CD4-positive, alpha-beta T cell (primary cell): ENCODE results near the gene ACADVL. TPM values are rescaled to one million over a fixed set of nuclear protein-coding genes. Genes with fewer than 3 reads are reported as not detected.

Experiments
- ATAC-seq: fragments of 200-7000 bp; cut with Tn5 transposase; one replicate; pipeline ENCODE4 v1.10.0; 2022; ENCODE audit warnings: mild to moderate bottlenecking; ENCODE audit not compliant: poor library complexity
- CTCF ChIA-PET: fragments of 350-600 bp; sonication (Branson Sonifier 250); formaldehyde crosslinking; loops from one replicate; lab custom pipeline; 2021; ENCODE audit warnings: antibody characterized with exemption, inconsistent platforms; lab: Charles Lee
- POLR2A ChIA-PET: fragments of 350-600 bp; sonication (Branson Sonifier 250); formaldehyde crosslinking; loops from one replicate; lab custom pipeline; 2021; ENCODE audit warnings: antibody characterized with exemption, inconsistent platforms; lab: Charles Lee
- DNase-seq, 14 experiments: peaks; one replicate each; pipeline ENCODE4 v3.0.0-alpha.2; 2013 to 2020; ENCODE audit warnings: mixed read lengths in 2 of 14
- H3K27ac ChIP-seq, 2 donors: one replicate each; pipeline versions ENCODE4 v1.5.1 to v1.7.0; 2013; ENCODE audit warnings: low read length in 2 of 2, low read depth in 1 of 2, mild to moderate bottlenecking in 1 of 2
- H3K27me3 ChIP-seq, 2 experiments: 1 replicate in 1 of 2; 2 replicates in 1 of 2; pipeline versions ENCODE4 v1.6.1 to v1.7.0; 2013; ENCODE audit warnings: low read length in 2 of 2, control low read depth in 1 of 2, mild to moderate bottlenecking in 1 of 2, moderate library complexity in 1 of 2; ENCODE audit not compliant: insufficient read depth in 2 of 2, control insufficient read depth in 1 of 2
- H3K36me3 ChIP-seq: one replicate; pipeline ENCODE4 v1.6.1; 2013; ENCODE audit warnings: low read length, control low read depth; ENCODE audit not compliant: insufficient read depth
- H3K4me1 ChIP-seq: one replicate; pipeline ENCODE4 v1.6.1; 2013; ENCODE audit warnings: low read length, control low read depth; ENCODE audit not compliant: insufficient read depth
- H3K4me3 ChIP-seq: one replicate; pipeline ENCODE4 v1.5.1; 2013; ENCODE audit warnings: mild to moderate bottlenecking, low read length, moderate library complexity
- H3K9me3 ChIP-seq, 2 experiments: 1 replicate in 1 of 2; 2 replicates in 1 of 2; pipeline versions ENCODE4 v1.6.1 to v1.7.0; 2013; ENCODE audit warnings: low read length in 2 of 2, mild to moderate bottlenecking in 2 of 2, control low read depth in 1 of 2, moderate library complexity in 1 of 2; ENCODE audit not compliant: control insufficient read depth in 1 of 2, insufficient read depth in 1 of 2
- H3K27ac Mint-ChIP-seq: one replicate; pipeline ENCODE4 v1.8.0; 2020; ENCODE audit warnings: mixed read lengths
- H3K27me3 Mint-ChIP-seq: one replicate; pipeline ENCODE4 v1.8.0; 2021; ENCODE audit warnings: mixed read lengths
- H3K36me3 Mint-ChIP-seq: one replicate; pipeline ENCODE4 v1.8.0; 2021; ENCODE audit warnings: low read depth, mixed read lengths
- H3K4me1 Mint-ChIP-seq: one replicate; pipeline ENCODE4 v1.8.0; 2021; ENCODE audit warnings: low read depth, mixed read lengths
- H3K4me3 Mint-ChIP-seq: one replicate; pipeline ENCODE4 v1.8.0; 2020; ENCODE audit warnings: mild to moderate bottlenecking, mixed read lengths
- H3K9me3 Mint-ChIP-seq: one replicate; pipeline ENCODE4 v1.8.0; 2020; ENCODE audit warnings: mixed read lengths
- CTCF ChIP-seq: fragments of 200-600 bp; IDR thresholded peaks from one replicate; pipeline ENCODE4 v1.8.0; 2022; ENCODE audit warnings: antibody characterized with exemption, mild to moderate bottlenecking
- intact Hi-C, 2 experiments: fragments of 100-400 bp; cut with DNase I in 1 of 2; cut with micrococcal nuclease in 1 of 2; formaldehyde crosslinking; loops; one replicate each; pipeline versions ENCODE4 v1.15.1 to v1.9.0; 2023 to 2025; cut with DNase I, micrococcal nuclease
- total RNA-seq, 174 experiments: library from RNA in 2 of 174; stranded (reverse) in 2 of 174; gene quantifications; one replicate each; pipeline ENCODE4 v1.2.3 and lab custom pipeline; 2021 to 2026

ACADVL gene
- total RNA-seq, 2 experiments from 2014 or later: 237 to 257 TPM

DNA sequence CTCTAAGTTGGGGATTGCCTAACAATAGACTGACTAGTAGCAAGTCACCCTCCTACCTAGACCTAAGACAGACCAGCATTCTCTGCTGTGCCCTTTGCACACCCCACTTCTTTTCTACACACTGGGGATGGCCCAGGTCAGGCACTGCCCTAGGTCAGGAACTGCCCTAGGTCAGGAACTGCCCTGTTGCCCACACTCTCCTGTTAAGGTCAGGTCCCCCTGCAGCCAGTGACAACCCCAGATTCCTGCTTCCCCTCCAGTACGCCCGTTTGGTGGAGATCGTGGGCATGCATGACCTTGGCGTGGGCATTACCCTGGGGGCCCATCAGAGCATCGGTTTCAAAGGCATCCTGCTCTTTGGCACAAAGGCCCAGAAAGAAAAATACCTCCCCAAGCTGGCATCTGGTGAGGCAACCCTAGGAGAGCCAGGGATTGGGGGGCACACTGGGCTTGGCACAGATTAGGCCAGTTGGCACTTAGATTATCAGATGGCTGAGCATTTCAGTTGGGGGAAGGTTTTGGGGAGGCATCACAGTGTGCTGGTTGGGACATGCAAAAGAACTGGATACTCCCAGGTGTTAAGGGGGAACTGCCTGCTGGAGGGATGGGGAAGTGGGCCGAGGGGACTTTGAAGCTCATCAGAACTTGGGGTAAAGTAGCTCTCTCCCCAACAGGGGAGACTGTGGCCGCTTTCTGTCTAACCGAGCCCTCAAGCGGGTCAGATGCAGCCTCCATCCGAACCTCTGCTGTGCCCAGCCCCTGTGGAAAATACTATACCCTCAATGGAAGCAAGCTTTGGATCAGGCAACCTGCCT, 1.7 kb downstream of the ACADVL start:
- no peaks in the 10 kb centered on the region for H3K27me3 ChIP-seq
- Mint-ChIP-seq H3K9me3 (no peaks in the 10 kb centered on the region), H3K4me3 (peak overlapping the region; percentile 95), H3K27ac (no peak overlapping the region), H3K27me3 (no peaks in the 10 kb centered on the region), H3K4me1 (peaks cover 39% of the 10 kb centered on the region), H3K36me3 (peaks cover 29% of the 10 kb centered on the region)
- peak overlapping the region; percentile 13 to 72 for H3K27ac ChIP-seq
- ChIA-PET CTCF (interaction anchor here (0.6 to 3.4 kb wide), 19 partner anchors 11 to 176 kb away, joined by 3 to 31 read pairs (median 4); partner anchors contain the start of genes ACAP1, CTDNEP1, DVL2 and ELP5), POLR2A (interaction anchor here (1.0 to 13.1 kb wide), 8 partner anchors 16 to 258 kb away, joined by 3 to 234 read pairs (median 6); partner anchors contain the start of genes ACAP1, CTDNEP1, DVL2 and ELP5)
- no peak for ATAC-seq
- no peak for TF ChIP-seq CTCF
- no peak for DNase-seq
- intact Hi-C loops: loop anchor here (2.0 to 5.0 kb wide), 2 partner anchors 75 to 86 kb away; partner anchors contain the start of gene EIF5A (in 1 of the 2)
- H3K9me3 ChIP-seq: no peaks in the 10 kb centered on the region
- no peak overlapping the region for H3K4me3 ChIP-seq
- H3K36me3 ChIP-seq: peaks cover 48% of the 10 kb centered on the region
- peaks cover 47% of the 10 kb centered on the region for H3K4me1 ChIP-seq

DNA sequence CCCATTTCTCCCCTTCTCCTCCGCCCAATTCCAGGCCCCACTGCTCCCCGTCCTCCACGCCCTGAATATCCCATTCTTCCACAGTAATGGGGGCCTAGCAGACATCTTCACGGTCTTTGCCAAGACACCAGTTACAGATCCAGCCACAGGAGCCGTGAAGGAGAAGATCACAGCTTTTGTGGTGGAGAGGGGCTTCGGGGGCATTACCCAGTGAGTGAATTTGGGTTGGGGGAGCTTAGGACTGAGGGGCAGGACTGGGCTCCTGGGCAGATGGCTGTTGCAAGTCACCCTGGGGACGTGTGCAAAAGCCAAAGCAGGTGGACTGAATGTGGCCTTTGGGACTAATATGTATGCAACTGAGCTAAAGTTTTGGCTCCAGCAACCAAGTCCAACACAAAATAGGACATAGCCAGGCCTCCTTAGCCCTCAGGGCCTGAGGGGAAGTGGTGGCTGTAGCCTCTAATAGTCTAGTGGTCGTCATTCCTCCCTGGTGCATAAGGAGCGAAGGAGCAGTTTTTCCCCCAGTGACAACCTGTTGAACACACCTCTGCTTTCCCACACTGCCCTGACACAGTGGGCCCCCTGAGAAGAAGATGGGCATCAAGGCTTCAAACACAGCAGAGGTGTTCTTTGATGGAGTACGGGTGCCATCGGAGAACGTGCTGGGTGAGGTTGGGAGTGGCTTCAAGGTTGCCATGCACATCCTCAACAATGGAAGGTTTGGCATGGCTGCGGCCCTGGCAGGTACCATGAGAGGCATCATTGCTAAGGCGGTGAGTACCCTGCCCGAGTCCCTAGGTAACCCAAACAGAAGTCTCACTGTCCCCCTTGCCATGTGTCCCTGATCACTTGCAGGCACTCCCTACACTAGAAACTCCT, 2.6 kb downstream of the ACADVL start:
- intact Hi-C loops: loop anchor here in 1 of 2 experiments (5.0 kb wide), 1 partner anchor 85 kb away; the partner anchor contains the start of gene EIF5A
- TF ChIP-seq CTCF: no peak
- DNase-seq: peak in 1 of 14 experiments; percentile 15
- H3K4me3 Mint-ChIP-seq: peak overlapping the region; percentile 34
- ChIA-PET POLR2A (interaction anchor here (1.0 to 13.1 kb wide), 3 partner anchors 15 to 114 kb away, joined by 3 to 234 read pairs (median 4); partner anchors contain the start of genes ACAP1, DVL2, GABARAP and NEURL4), CTCF (interaction anchor here (1.1 to 3.4 kb wide), 3 partner anchors 13 to 74 kb away, joined by 3 to 19 read pairs (median 3); partner anchors contain the start of gene DVL2)
- H3K27ac ChIP-seq: peak overlapping the region in 1 of 2 donors; percentile 13
- H3K4me3 ChIP-seq: no peak overlapping the region
- no peaks in the 10 kb centered on the region for H3K27me3 ChIP-seq
- H3K9me3 ChIP-seq: no peaks in the 10 kb centered on the region
- peaks cover 55% of the 10 kb centered on the region for H3K36me3 ChIP-seq
- no peak for ATAC-seq
- H3K27ac Mint-ChIP-seq: no peak overlapping the region
- peaks cover 41% of the 10 kb centered on the region for H3K4me1 ChIP-seq
- H3K27me3 Mint-ChIP-seq: no peaks in the 10 kb centered on the region
- peaks cover 35% of the 10 kb centered on the region for H3K4me1 Mint-ChIP-seq
- peaks cover 37% of the 10 kb centered on the region for H3K36me3 Mint-ChIP-seq
- no peaks in the 10 kb centered on the region for H3K9me3 Mint-ChIP-seq

DNA sequence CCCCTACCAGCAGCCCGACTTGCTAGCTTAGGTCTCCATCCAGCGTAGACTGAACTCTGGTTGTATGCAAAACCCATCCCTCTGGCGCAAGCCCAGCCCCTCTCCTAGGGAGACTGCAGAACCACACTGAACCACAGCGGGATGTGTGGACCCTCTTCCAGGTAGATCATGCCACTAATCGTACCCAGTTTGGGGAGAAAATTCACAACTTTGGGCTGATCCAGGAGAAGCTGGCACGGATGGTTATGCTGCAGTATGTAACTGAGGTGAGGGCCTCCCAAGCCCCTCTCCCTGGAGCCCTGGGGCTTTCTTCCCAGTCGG, 3.2 kb downstream of the ACADVL start:
- Mint-ChIP-seq H3K4me1 (peaks cover 30% of the 10 kb centered on the region), H3K36me3 (peaks cover 39% of the 10 kb centered on the region), H3K4me3 (no peak overlapping the region), H3K27ac (no peak overlapping the region), H3K9me3 (no peaks in the 10 kb centered on the region), H3K27me3 (no peaks in the 10 kb centered on the region)
- DNase-seq (no peak), ATAC-seq (no peak)
- Histone ChIP-seq H3K4me1 (peaks cover 36% of the 10 kb centered on the region), H3K36me3 (peaks cover 58% of the 10 kb centered on the region), H3K9me3 (no peaks in the 10 kb centered on the region), H3K27me3 (no peaks in the 10 kb centered on the region), H3K4me3 (no peak overlapping the region), H3K27ac (no peak overlapping the region)
- ChIA-PET CTCF (no interaction called here), POLR2A (interaction anchor here (1.5 to 13.1 kb wide), 2 partner anchors 15 to 114 kb away, joined by 3 to 234 read pairs; partner anchors contain the start of genes ACAP1, DVL2, GABARAP and PHF23)
- intact Hi-C loops: loop anchor here in 1 of 2 experiments (5.0 kb wide), 1 partner anchor 84 kb away; the partner anchor contains the start of gene EIF5A
- no peak for TF ChIP-seq CTCF
